PC-9 (cell line): ENCODE data around the gene TPSG1.

Experiments
- CTCF ChIP-seq: fragments of 200-600 bp; sonication (generic); conservative IDR thresholded peaks from 2 replicates; pipeline ENCODE4 v1.6.1; 2017; ENCODE audit warnings: mixed run types, antibody characterized with exemption, mild to moderate bottlenecking, moderate library complexity
- EZH2 ChIP-seq: fragments of 200-600 bp; sonication (generic); IDR thresholded peaks from 2 replicates; pipeline ENCODE4 v1.8.0; 2017; ENCODE audit warnings: antibody characterized with exemption, low read depth

- TF ChIP-seq CTCF (no peak), EZH2 (no peak)
Observed at GRCh38 chr16:1182950-1183907, 41.8 kb downstream of the TPSG1 start.
